Transverse colon (tissue), 4 donors: ENCODE measurements around the gene FBXO47.

ENCODE experiments used
- EP300 ChIP-seq: sonication (generic); formaldehyde crosslinking; IDR thresholded peaks from one replicate; pipeline ENCODE4 v1.6.1; 2017; ENCODE audit warnings: antibody characterized with exemption, low read depth
- POLR2A ChIP-seq: fragments of 450-650 bp; IDR thresholded peaks from one replicate; pipeline ENCODE4 v1.6.1; 2016; ENCODE audit warnings: antibody characterized with exemption, mild to moderate bottlenecking, moderate library complexity
- POLR2AphosphoS5 ChIP-seq, 3 donors: sonication (generic); formaldehyde crosslinking; IDR thresholded peaks; one replicate each; pipeline ENCODE4 v1.6.1; 2016; ENCODE audit warnings: antibody characterized with exemption in 3 of 3
- TF ChIP-seq, protein P1 (sequence below), 5 experiments: fragments of 200-600 bp in 3 of 5; fragments of 450-650 bp in 2 of 5; sonication (generic) in 3 of 5; IDR thresholded peaks; 1 replicate in 2 of 5; 2 replicates in 3 of 5; pipeline ENCODE4 v1.5.1; 2016 to 2017; ENCODE audit warnings: antibody characterized with exemption in 5 of 5, inconsistent platforms in 3 of 5, mild to moderate bottlenecking in 2 of 5, moderate library complexity in 1 of 5

DNA sequence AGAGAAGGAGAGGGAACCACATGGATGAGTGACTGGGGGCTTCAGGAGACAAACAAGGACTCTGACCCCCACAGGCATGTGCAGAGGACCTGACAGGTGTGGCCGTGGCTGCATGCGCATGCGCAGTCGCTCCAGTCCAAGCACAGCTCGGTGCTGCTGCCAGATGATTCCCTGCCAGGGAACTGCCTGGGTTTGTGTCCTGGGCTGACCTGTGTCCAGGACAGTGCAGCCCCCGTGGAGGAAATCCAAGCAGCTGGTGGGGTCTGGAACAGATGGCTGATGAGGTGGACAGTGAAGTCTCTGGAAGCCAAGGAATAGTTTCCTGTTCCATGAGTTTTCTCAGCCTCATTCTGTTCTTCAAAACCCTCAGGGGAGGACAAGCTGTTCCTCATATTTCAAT, 70.0 kb downstream of the FBXO47 start:
- TF ChIP-seq POLR2AphosphoS5 (IDR thresholded peaks at IDR 0.05) (peak in 2 of 3 donors; percentile 7 to 25), EP300 (no peak), POLR2A (no peak)
- TF ChIP-seq, protein P1, sequence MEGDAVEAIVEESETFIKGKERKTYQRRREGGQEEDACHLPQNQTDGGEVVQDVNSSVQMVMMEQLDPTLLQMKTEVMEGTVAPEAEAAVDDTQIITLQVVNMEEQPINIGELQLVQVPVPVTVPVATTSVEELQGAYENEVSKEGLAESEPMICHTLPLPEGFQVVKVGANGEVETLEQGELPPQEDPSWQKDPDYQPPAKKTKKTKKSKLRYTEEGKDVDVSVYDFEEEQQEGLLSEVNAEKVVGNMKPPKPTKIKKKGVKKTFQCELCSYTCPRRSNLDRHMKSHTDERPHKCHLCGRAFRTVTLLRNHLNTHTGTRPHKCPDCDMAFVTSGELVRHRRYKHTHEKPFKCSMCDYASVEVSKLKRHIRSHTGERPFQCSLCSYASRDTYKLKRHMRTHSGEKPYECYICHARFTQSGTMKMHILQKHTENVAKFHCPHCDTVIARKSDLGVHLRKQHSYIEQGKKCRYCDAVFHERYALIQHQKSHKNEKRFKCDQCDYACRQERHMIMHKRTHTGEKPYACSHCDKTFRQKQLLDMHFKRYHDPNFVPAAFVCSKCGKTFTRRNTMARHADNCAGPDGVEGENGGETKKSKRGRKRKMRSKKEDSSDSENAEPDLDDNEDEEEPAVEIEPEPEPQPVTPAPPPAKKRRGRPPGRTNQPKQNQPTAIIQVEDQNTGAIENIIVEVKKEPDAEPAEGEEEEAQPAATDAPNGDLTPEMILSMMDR (IDR thresholded peaks at IDR 0.05), result no peak
